Adrenal gland (tissue), 12 donors: ENCODE data around the gene NDUFS3. TPM values are rescaled to one million over a fixed set of nuclear protein-coding genes. Genes with fewer than 3 reads are reported as not detected.

ENCODE experiments used
- DNase-seq, 7 donors: peaks; one replicate each; pipeline ENCODE4 v3.0.0-alpha.2; 2019 to 2020
- H3K27ac ChIP-seq, 5 donors: fragments of 200-600 bp; sonication (generic) in 4 of 5; 1 replicate in 3 of 5; 2 replicates in 2 of 5; pipeline versions ENCODE4 v1.5.1 to v1.8.0; 2016 to 2020; ENCODE audit warnings: mild to moderate bottlenecking in 1 of 5
- H3K27me3 ChIP-seq: fragments of 200-600 bp; 2 replicates; pipeline ENCODE4 v1.8.0; 2021
- H3K36me3 ChIP-seq, 2 donors: fragments of 200-600 bp; replicated peaks in 1 of 2; 1 replicate in 1 of 2; 2 replicates in 1 of 2; pipeline versions ENCODE4 v1.5.1 to v1.8.0; 2018 to 2022
- H3K4me1 ChIP-seq, 2 donors: fragments of 200-600 bp; replicated peaks in 1 of 2; 1 replicate in 1 of 2; 2 replicates in 1 of 2; pipeline versions ENCODE4 v1.5.1 to v1.8.0; 2018 to 2021
- H3K4me3 ChIP-seq, 4 donors: fragments of 200-600 bp; sonication (generic) in 3 of 4; one replicate each; pipeline ENCODE4 v1.5.1; 2016 to 2018
- H3K9me3 ChIP-seq, 3 donors: fragments of 200-600 bp; sonication (generic) in 1 of 3; replicated peaks in 1 of 3; 1 replicate in 2 of 3; 2 replicates in 1 of 3; pipeline versions ENCODE4 v1.5.1 to v1.8.0; 2016 to 2021
- CTCF ChIP-seq, 6 experiments: fragments of 450-650 bp in 4 of 6; fragments of 200-600 bp in 2 of 6; sonication (generic) in 1 of 6; IDR thresholded peaks; 1 replicate in 5 of 6; 2 replicates in 1 of 6; pipeline versions ENCODE4 v1.5.1 to v1.8.0; 2016 to 2021; ENCODE audit warnings: antibody characterized with exemption in 6 of 6, mild to moderate bottlenecking in 2 of 6, moderate library complexity in 1 of 6
- POLR2A ChIP-seq, 2 donors: fragments of 450-650 bp; IDR thresholded peaks; one replicate each; pipeline ENCODE4 v1.6.1; 2017; ENCODE audit warnings: antibody characterized with exemption in 2 of 2, mild to moderate bottlenecking in 2 of 2, moderate library complexity in 1 of 2
- WGBS, 4 donors: extraction: QIAGEN DNeasy Blood & Tissue Kit in 2 of 4; methylation state at CpG; one replicate each; pipeline versions ENCODE4 v1.1.5 to v1.1.7; 2013 to 2017; 5-methylcytosine and 5-hydroxymethylcytosine counted together
- intact Hi-C, 2 donors: fragments of 100-400 bp; cut with DNase I; formaldehyde crosslinking; loops; one replicate each; pipeline versions ENCODE4 v1.14.1 to v1.15.0; 2022 to 2023
- polyA plus RNA-seq, 3 donors: library from polyadenylated mRNA; stranded (reverse); fragments of 200-250 nt in 2 of 3; fragments of 350-450 nt in 1 of 3; fragmentation: Illumina TruSeq in 1 of 3; extraction: RNeasy Lipid Tissue Mini Kit (QIAGEN cat#74804) in 1 of 3; gene quantifications; one replicate each; pipeline ENCODE4 v1.2.3, GENCODE V29; 2013 to 2014
- small RNA-seq, 2 donors: library from RNA; depleted of rRNA; stranded (forward); fragments of <200 nt; gene quantifications; one replicate each; pipeline ENCODE3, GENCODE V24; 2016
- total RNA-seq, 9 donors: library from RNA; depleted of rRNA in 4 of 9; stranded (reverse); fragments of >200 nt in 4 of 9; fragments of 120-200 nt in 1 of 9; fragmentation: NEBNext Ultra II Directional in 1 of 9; extraction: Animal tissue kit (Norgen Biotek cat#: 25700) in 1 of 9; gene quantifications; one replicate each; pipeline versions ENCODE4 v1.1.0 to v1.2.4, GENCODE V29; 2013 to 2023
- donor health status: healthy with polysubstance abuse.
- donor health status: Bipolar disorder and iron deficiency.
- donor health status: DM: yes; HTN: yes; CAD: no.
- donor health status: DM: no; HTN: no; CAD: no.
- donor health status: DM: no; HTN: no; CAD: no.
- donor health status: DM: yes; HTN: yes; CAD: no.

NDUFS3 gene
- total and polyA plus RNA-seq, 12 donors = 95.8 to 385 (median 139) TPM

- WGBS, 4 donors = 85 to 94% (median 88%) methylated on average over 2 of the region's 2 CpGs
- H3K27ac ChIP-seq = no peak overlapping the region
- intact Hi-C loops = loop anchor here in 1 of 2 donors (10.0 kb wide), 1 partner anchor 214 kb away; no protein-coding TSS in a partner anchor
Measured at GRCh38 chr11:47620836-47621378, 42.0 kb downstream of the NDUFS3 start.

GRCh38 chr11:47626234-47626633 is 47.4 kb downstream of the NDUFS3 start:
- DNase-seq = no peak
- WGBS, 4 donors = 87 to 98% (median 93%) methylated on average over 8 of the region's 8 CpGs
- no peak overlapping the region for H3K27ac ChIP-seq
- H3K9me3 ChIP-seq = no peaks in the 10 kb centered on the region
- intact Hi-C loops = loop anchor here in 1 of 2 donors (10.0 kb wide), 1 partner anchor 209 kb away; no protein-coding TSS in a partner anchor
- peaks cover 0 to 94% of the 10 kb centered on the region in 2 donors for H3K36me3 ChIP-seq
- no peak overlapping the region for H3K4me3 ChIP-seq
- H3K4me1 ChIP-seq = no peaks in the 10 kb centered on the region
- no peaks in the 10 kb centered on the region for H3K27me3 ChIP-seq
- TF ChIP-seq POLR2A (IDR thresholded peaks at IDR 0.05) = no peak
- TF ChIP-seq CTCF (IDR thresholded peaks at IDR 0.05) = no peak

More at GRCh38 chr11:47620836-47621378, 42.0 kb downstream of the NDUFS3 start:
- Histone ChIP-seq H3K9me3 (no peaks in the 10 kb centered on the region), H3K36me3 (peaks cover 0 to 70% of the 10 kb centered on the region in 2 donors), H3K4me1 (peaks cover 0 to 10% of the 10 kb centered on the region in 2 donors), H3K4me3 (no peak overlapping the region), H3K27me3 (no peaks in the 10 kb centered on the region)
- no peak for TF ChIP-seq CTCF (IDR thresholded peaks at IDR 0.05)
- TF ChIP-seq POLR2A (IDR thresholded peaks at IDR 0.05) = no peak
- no peak for DNase-seq

GRCh38 chr11:47628026-47628425 is 49.2 kb downstream of the NDUFS3 start:
- WGBS, 4 donors = 76 to 79% (median 79%) methylated on average over 4 of the region's 4 CpGs

GRCh38 chr11:47631473-47631872 is 52.6 kb downstream of the NDUFS3 start:
- WGBS, 4 donors = 71 to 79% (median 77%) methylated on average over 5 of the region's 5 CpGs
- Histone ChIP-seq H3K4me1 (no peaks in the 10 kb centered on the region), H3K27me3 (no peaks in the 10 kb centered on the region), H3K27ac (no peak overlapping the region), H3K4me3 (no peak overlapping the region), H3K9me3 (no peaks in the 10 kb centered on the region), H3K36me3 (peaks cover 0 to 89% of the 10 kb centered on the region in 2 donors)
- no peak for TF ChIP-seq POLR2A (IDR thresholded peaks at IDR 0.05)
- no peak for TF ChIP-seq CTCF (IDR thresholded peaks at IDR 0.05)
- no peak for DNase-seq
- intact Hi-C loops = no loop called here

More at GRCh38 chr11:47628026-47628425, 49.2 kb downstream of the NDUFS3 start:
- no peaks in the 10 kb centered on the region for H3K27me3 ChIP-seq
- no peak for TF ChIP-seq CTCF (IDR thresholded peaks at IDR 0.05)
- no peak for TF ChIP-seq POLR2A (IDR thresholded peaks at IDR 0.05)
- H3K4me1 ChIP-seq = no peaks in the 10 kb centered on the region
- no peak overlapping the region for H3K27ac ChIP-seq
- DNase-seq = no peak
- H3K4me3 ChIP-seq = no peak overlapping the region
- H3K36me3 ChIP-seq = peaks cover 0 to 90% of the 10 kb centered on the region in 2 donors
- no peaks in the 10 kb centered on the region for H3K9me3 ChIP-seq
- intact Hi-C loops = loop anchor here in 1 of 2 donors (10.0 kb wide), 1 partner anchor 207 kb away; no protein-coding TSS in a partner anchor

Small RNA genes lying within 50 kb of the gene (small RNA-seq; reads per million reads assigned to genes)
- 0 reads per million in 2 donors for gene RN7SL652P
- 0 reads per million in 2 donors for gene RNU5E-10P

Other genes starting within 250 kb of the NDUFS3 start
- gene MYBPC3, start 226.4 kb upstream of the NDUFS3 start, total RNA-seq = 1 to 10 TPM in 8 of 9 donors, under 1 TPM in 1; 0.54 to 4.9 (median 2.0) TPM
- gene MYBPC3, start 226.4 kb upstream of the NDUFS3 start, polyA plus RNA-seq = 1 to 10 TPM; 1.5 to 5.8 (median 2.9) TPM
- gene SPI1, start 200.5 kb upstream of the NDUFS3 start, total RNA-seq = 10 to 100 TPM in 8 of 9 donors, 1 to 10 TPM in 1; 2.7 to 65.6 (median 40.6) TPM
- 10 to 100 TPM in 2 of 3 donors, 1 to 10 TPM in 1; 7.0 to 79.2 (median 43.0) TPM for gene SPI1, start 200.5 kb upstream of the NDUFS3 start, polyA plus RNA-seq
- gene SLC39A13, start 170.5 kb upstream of the NDUFS3 start, total RNA-seq = 10 to 100 TPM; 29.2 to 92.9 (median 57.7) TPM
- gene SLC39A13, start 170.5 kb upstream of the NDUFS3 start, polyA plus RNA-seq = 10 to 100 TPM in 2 of 3 donors, 1 to 10 TPM in 1; 8.2 to 80.5 (median 64.5) TPM
- 100 to 1,000 TPM in 6 of 9 donors, 10 to 100 TPM in 3; 85.4 to 173 (median 128) TPM for gene PSMC3, start 152.6 kb upstream of the NDUFS3 start, total RNA-seq
- 100 to 1,000 TPM; 110 to 291 (median 137) TPM for gene PSMC3, start 152.6 kb upstream of the NDUFS3 start, polyA plus RNA-seq
- gene RAPSN, start 129.9 kb upstream of the NDUFS3 start, total RNA-seq = 1 to 10 TPM in 7 of 9 donors, under 1 TPM in 2; 0.18 to 5.1 (median 1.9) TPM
- gene RAPSN, start 129.9 kb upstream of the NDUFS3 start, polyA plus RNA-seq = 1 to 10 TPM in 2 of 3 donors, under 1 TPM in 1; 0.33 to 4.7 (median 3.9) TPM
- 100 to 1,000 TPM in 6 of 9 donors, 10 to 100 TPM in 3; 77.3 to 128 (median 107) TPM for gene CELF1, start 25.9 kb upstream of the NDUFS3 start, total RNA-seq
- 10 to 100 TPM; 28.1 to 79.5 (median 36.3) TPM for gene CELF1, start 25.9 kb upstream of the NDUFS3 start, polyA plus RNA-seq
- gene PTPMT1, start 13.5 kb upstream of the NDUFS3 start, total RNA-seq = 100 to 1,000 TPM in 4 of 9 donors, 10 to 100 TPM in 5; 52.1 to 180 (median 84.9) TPM
- 100 to 1,000 TPM in 1 of 3 donors, 10 to 100 TPM in 2; 57.2 to 101 (median 86.2) TPM for gene PTPMT1, start 13.5 kb upstream of the NDUFS3 start, polyA plus RNA-seq
- gene KBTBD4, start 104 bp upstream of the NDUFS3 start, total RNA-seq = 10 to 100 TPM; 16.8 to 32.7 (median 27.4) TPM
- gene KBTBD4, start 104 bp upstream of the NDUFS3 start, polyA plus RNA-seq = 10 to 100 TPM in 1 of 3 donors, 1 to 10 TPM in 2; 8.2 to 23.3 (median 8.4) TPM
- gene FAM180B, start 7.6 kb downstream of the NDUFS3 start, total RNA-seq = under 1 TPM in 1 of 9 donors, not detected in 8; 0.38 TPM
- gene FAM180B, start 7.6 kb downstream of the NDUFS3 start, polyA plus RNA-seq = under 1 TPM in 2 of 3 donors, not detected in 1; 0.16 to 0.24 TPM
- gene C1QTNF4, start 15.3 kb downstream of the NDUFS3 start, total RNA-seq = 1 to 10 TPM in 8 of 9 donors, under 1 TPM in 1; 0.74 to 6.8 (median 2.5) TPM
- gene C1QTNF4, start 15.3 kb downstream of the NDUFS3 start, polyA plus RNA-seq = 1 to 10 TPM in 2 of 3 donors, not detected in 1; 3.3 to 4.3 TPM
- 100 to 1,000 TPM in 3 of 9 donors, 10 to 100 TPM in 6; 49.7 to 176 (median 89.7) TPM for gene MTCH2, start 63.5 kb downstream of the NDUFS3 start, total RNA-seq
- gene MTCH2, start 63.5 kb downstream of the NDUFS3 start, polyA plus RNA-seq = 10 to 100 TPM; 22.0 to 90.4 (median 31.5) TPM
- gene AGBL2, start 136.3 kb downstream of the NDUFS3 start, total RNA-seq = 1 to 10 TPM in 6 of 9 donors, under 1 TPM in 3; 0.18 to 9.4 (median 2.6) TPM
- gene AGBL2, start 136.3 kb downstream of the NDUFS3 start, polyA plus RNA-seq = 10 to 100 TPM in 1 of 3 donors, 1 to 10 TPM in 1, under 1 TPM in 1; 0.37 to 11.3 (median 9.2) TPM
- gene FNBP4, start 188.3 kb downstream of the NDUFS3 start, total RNA-seq = 100 to 1,000 TPM in 3 of 9 donors, 10 to 100 TPM in 6; 35.6 to 148 (median 68.3) TPM
- gene FNBP4, start 188.3 kb downstream of the NDUFS3 start, polyA plus RNA-seq = 10 to 100 TPM; 55.7 to 82.3 (median 76.2) TPM